Common myeloid progenitor, CD34-positive (primary cell): ENCODE data around the gene CARD10.

ENCODE experiments used
- CTCF ChIA-PET: fragments of 350-600 bp; sonication (Branson Sonifier 250); formaldehyde crosslinking; loops from one replicate; lab custom pipeline; 2021; ENCODE audit warnings: antibody characterized with exemption; lab: Charles Lee
- POLR2A ChIA-PET: fragments of 350-600 bp; sonication (Branson Sonifier 250); formaldehyde crosslinking; loops from one replicate; lab custom pipeline; 2021; ENCODE audit warnings: antibody characterized with exemption; lab: Charles Lee
- DNase-seq, 3 donors: peaks; one replicate each; pipeline versions ENCODE4 v3.0.0 to v3.0.0-alpha.2; 2013
- H3K27ac ChIP-seq, 2 experiments: 1 replicate in 1 of 2; 2 replicates in 1 of 2; pipeline ENCODE4 v1.7.0; 2013; ENCODE audit warnings: inconsistent platforms in 2 of 2, low read length in 2 of 2, mild to moderate bottlenecking in 2 of 2, low read depth in 1 of 2, moderate library complexity in 1 of 2; ENCODE audit not compliant: severe bottlenecking in 2 of 2, insufficient read depth in 1 of 2, poor library complexity in 1 of 2
- H3K27me3 ChIP-seq, 5 experiments: replicated peaks in 2 of 5; 1 replicate in 3 of 5; 2 replicates in 2 of 5; pipeline versions ENCODE4 v1.6.1 to v1.7.0; 2013; ENCODE audit warnings: low read length in 4 of 5, mild to moderate bottlenecking in 2 of 5, moderate library complexity in 2 of 5, inconsistent platforms in 1 of 5; ENCODE audit not compliant: insufficient read depth in 5 of 5, control insufficient read depth in 4 of 5
- H3K36me3 ChIP-seq, 4 experiments: 1 replicate in 2 of 4; 2 replicates in 2 of 4; pipeline versions ENCODE4 v1.6.1 to v1.7.0; 2013; ENCODE audit warnings: low read length in 3 of 4, control low read depth in 1 of 4, mild to moderate bottlenecking in 1 of 4; ENCODE audit not compliant: control insufficient read depth in 4 of 4, insufficient read depth in 4 of 4
- H3K4me1 ChIP-seq, 4 experiments: 1 replicate in 3 of 4; 2 replicates in 1 of 4; pipeline versions ENCODE4 v1.6.1 to v1.7.1; 2013; ENCODE audit warnings: low read length in 3 of 4, mild to moderate bottlenecking in 3 of 4, control low read depth in 1 of 4, inconsistent platforms in 1 of 4, moderate library complexity in 1 of 4; ENCODE audit not compliant: control insufficient read depth in 4 of 4, insufficient read depth in 4 of 4; ENCODE audit errors: control extremely low read depth in 1 of 4
- H3K4me3 ChIP-seq, 7 experiments: 1 replicate in 4 of 7; 2 replicates in 3 of 7; pipeline versions ENCODE4 v1.5.1 to v1.7.0; 2013; ENCODE audit warnings: mild to moderate bottlenecking in 7 of 7, low read length in 6 of 7, moderate library complexity in 6 of 7, inconsistent platforms in 2 of 7, low read depth in 2 of 7, control low read depth in 1 of 7; ENCODE audit not compliant: insufficient read depth in 4 of 7, control insufficient read depth in 1 of 7; ENCODE audit errors: extremely low read depth in 1 of 7
- H3K9me3 ChIP-seq, 5 experiments: 1 replicate in 4 of 5; 2 replicates in 1 of 5; pipeline versions ENCODE4 v1.6.1 to v1.7.1; 2013; ENCODE audit warnings: low read length in 4 of 5, mild to moderate bottlenecking in 2 of 5, inconsistent platforms in 1 of 5, low read depth in 1 of 5, moderate library complexity in 1 of 5; ENCODE audit not compliant: control insufficient read depth in 4 of 5, insufficient read depth in 2 of 5; ENCODE audit errors: control extremely low read depth in 1 of 5
- WGBS: methylation state at CpG from one replicate; pipeline ENCODE4 v1.1.5; 2013; ENCODE audit not compliant: insufficient coverage; 5-methylcytosine and 5-hydroxymethylcytosine counted together

CARD10 gene

DNA sequence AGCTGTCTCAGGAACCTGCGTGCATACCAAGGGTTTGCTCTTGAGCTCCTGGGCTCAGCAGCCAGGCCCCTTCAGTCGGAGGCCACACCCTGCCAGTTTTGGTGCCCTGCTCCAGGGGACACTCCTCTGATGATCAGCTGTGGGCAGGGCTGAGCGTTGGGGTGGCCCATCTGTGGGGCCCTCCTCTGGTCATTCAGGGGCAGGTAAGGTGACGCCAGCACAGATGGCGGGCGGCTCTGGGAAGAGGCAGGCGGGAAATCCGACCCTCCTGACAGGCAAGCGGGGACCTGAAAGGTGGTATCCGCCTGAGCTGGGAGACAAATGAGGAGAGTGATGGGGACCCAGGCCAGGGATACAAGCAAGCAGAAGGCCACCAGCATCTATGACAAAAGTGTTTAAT lies 29.2 kb downstream of the CARD10 start:
- H3K27ac ChIP-seq: no peak overlapping the region
- H3K9me3 ChIP-seq: no peaks in the 10 kb centered on the region
- H3K4me1 ChIP-seq: peaks cover 3 to 38% (median 32%) of the 10 kb centered on the region in 4 experiments
- ChIA-PET CTCF (interaction anchor here (0.6 to 1.2 kb wide), 4 partner anchors 10 to 32 kb away, joined by 3 to 4 read pairs (median 3); no protein-coding TSS in a partner anchor), POLR2A (no interaction called here)
- no peaks in the 10 kb centered on the region for H3K27me3 ChIP-seq
- no peaks in the 10 kb centered on the region for H3K36me3 ChIP-seq
- H3K4me3 ChIP-seq: no peak overlapping the region
- DNase-seq: no peak
- WGBS: 99% methylated on average over 9 of the region's 10 CpGs

DNA sequence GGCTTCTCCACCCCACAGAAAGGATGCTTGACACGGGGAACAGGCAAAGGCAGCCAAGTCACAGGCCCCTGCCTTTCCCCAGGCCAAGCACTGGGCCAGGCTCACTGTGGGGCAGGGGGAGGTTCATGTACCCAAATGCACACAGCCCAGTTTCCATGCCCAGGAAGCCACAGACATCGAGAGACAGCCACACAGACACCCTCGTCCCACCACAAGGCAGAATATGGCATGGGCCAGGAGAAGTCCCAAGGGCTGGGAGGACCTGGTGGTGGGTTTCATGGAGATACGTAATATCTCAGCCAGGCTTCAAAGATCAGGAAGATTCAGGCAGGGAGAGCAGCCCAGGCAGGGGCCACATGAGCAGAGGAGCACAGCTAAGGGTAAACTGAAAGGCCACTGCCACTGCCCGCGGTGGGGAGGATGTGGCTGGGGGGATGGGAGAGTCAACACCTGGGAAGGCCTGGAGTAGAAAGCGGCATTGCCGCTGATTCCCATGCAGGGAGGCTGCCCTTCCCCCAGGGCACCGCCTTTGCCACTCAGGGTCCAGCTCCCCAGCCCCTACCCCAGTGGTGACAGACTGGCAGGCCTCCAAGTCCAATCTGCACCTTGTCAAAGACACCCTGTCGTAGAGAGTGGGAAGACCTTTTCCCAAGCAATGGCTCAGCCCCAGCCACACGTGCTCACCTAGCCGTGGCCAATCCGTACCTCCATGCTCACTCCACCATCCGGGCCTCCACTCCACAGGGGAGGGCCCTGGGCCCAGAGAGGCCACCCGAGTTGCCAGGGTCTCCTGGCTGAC lies 30.7 kb downstream of the CARD10 start:
- 88% methylated on average over 10 of the region's 15 CpGs for WGBS
- Histone ChIP-seq H3K27me3 (no peaks in the 10 kb centered on the region), H3K9me3 (no peaks in the 10 kb centered on the region), H3K27ac (no peak overlapping the region), H3K36me3 (no peaks in the 10 kb centered on the region), H3K4me1 (peaks cover 3 to 51% (median 46%) of the 10 kb centered on the region in 4 experiments), H3K4me3 (no peak overlapping the region)
- ChIA-PET POLR2A (no interaction called here), CTCF (interaction anchor here (1.1 to 1.4 kb wide), 2 partner anchors 16 to 118 kb away, joined by 3 to 4 read pairs; no protein-coding TSS in a partner anchor)
- DNase-seq: no peak

DNA sequence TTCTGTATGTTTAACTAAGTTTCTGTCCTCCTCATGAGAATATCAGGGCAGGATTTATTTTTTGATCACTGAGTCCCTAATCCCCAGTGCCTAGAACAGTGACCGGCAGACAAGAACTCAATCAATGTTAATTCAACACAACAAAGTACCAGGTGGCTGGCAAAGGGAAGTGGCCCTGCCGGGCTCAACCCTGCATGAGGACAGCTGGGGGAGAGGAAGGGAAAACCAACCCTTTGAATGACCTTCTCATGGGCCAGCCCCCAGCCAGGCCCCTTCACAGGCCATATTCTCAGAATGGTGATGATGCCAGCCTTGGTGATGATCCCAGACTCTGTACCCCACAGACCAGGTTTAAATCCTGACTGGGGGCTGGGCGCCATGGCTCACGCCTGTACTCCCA lies 31.6 kb downstream of the CARD10 start:
- Histone ChIP-seq H3K4me1 (peaks cover 3 to 61% (median 55%) of the 10 kb centered on the region in 4 experiments), H3K9me3 (no peaks in the 10 kb centered on the region), H3K36me3 (peaks cover 0 to 2% (median under 1%) of the 10 kb centered on the region in 4 experiments), H3K27me3 (no peaks in the 10 kb centered on the region), H3K27ac (no peak overlapping the region), H3K4me3 (no peak overlapping the region)
- ChIA-PET CTCF (interaction anchor here (1.1 to 1.9 kb wide), 2 partner anchors 119 to 242 kb away, joined by 3 to 5 read pairs; no protein-coding TSS in a partner anchor), POLR2A (no interaction called here)
- DNase-seq: peak in 1 of 3 donors; percentile 19
- WGBS: 72% methylated on average over 3 of the region's 4 CpGs

DNA sequence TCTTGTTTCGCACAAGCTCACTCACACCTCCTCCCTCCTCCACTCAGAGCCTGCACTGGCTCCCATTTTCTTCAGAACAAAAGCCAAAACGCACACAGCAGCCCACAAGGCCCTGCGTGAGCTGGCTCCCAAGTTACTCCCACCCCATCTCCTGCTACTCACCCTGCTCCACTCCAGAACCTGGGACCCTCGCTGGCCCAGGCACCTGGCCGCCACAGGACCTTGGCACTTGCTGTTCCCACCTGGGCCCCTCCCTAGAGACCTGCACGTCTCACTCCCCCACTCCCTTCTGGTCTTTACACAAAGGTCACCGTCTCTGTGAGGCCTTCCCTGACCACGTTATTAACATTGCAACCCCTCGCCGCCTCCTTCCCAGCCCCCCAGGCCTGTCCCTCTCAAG lies 32.1 kb downstream of the CARD10 start:
- Histone ChIP-seq H3K4me3 (peak overlapping the region in 2 of 7 experiments; percentile 81 to 88), H3K27ac (peak overlapping the region in 1 of 2 experiments; percentile 87), H3K36me3 (peaks cover 0 to 6% (median 2%) of the 10 kb centered on the region in 4 experiments), H3K4me1 (peaks cover 3 to 63% (median 56%) of the 10 kb centered on the region in 4 experiments), H3K9me3 (no peaks in the 10 kb centered on the region), H3K27me3 (no peaks in the 10 kb centered on the region)
- ChIA-PET POLR2A (no interaction called here), CTCF (interaction anchor here (1.1 to 7.4 kb wide), 5 partner anchors 8 to 242 kb away, joined by 3 to 59 read pairs (median 5); no protein-coding TSS in a partner anchor)
- WGBS: 90% methylated on average over 10 of the region's 10 CpGs
- DNase-seq: no peak

DNA sequence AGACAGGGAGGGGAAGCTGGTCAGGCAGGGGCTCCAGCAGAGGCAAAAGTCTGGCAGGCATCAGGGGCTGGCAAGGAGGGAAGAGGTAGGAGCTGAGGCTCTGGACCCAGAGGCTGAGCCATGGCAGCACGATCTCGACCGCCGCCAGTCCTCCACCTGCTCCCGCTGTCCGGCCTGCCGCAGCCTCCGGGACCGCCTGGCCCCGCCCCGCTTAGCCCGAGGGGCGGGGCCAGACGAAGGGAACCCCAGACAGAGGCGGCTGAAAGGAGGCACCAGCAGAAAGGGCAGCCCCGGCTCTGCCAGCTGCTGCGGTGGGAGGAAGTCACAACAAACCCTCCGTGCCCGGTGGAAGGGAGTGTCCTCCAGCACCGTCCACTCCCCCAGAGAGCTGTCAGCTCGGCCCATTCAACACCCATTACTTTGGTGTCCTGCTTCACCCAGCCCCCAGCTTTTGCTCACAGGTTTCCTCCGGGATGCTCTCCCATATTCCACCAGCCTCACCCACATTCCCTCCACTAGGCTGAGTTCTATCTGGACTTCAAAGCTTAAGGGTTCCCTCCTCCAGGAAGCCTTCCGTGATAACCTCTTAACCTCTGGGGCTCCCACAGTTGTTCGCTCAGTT lies 32.9 kb downstream of the CARD10 start, which contains the start of gene MFNG:
MFNG (minus strand) TSS at position 161 of the 622 bp plus-strand sequence. CDS start 207 bp downstream, outside the sequence.
- peaks cover 0 to 6% (median 4%) of the 10 kb centered on the region in 4 experiments for H3K36me3 ChIP-seq
- H3K4me1 ChIP-seq: peaks cover 3 to 63% (median 56%) of the 10 kb centered on the region in 4 experiments
- DNase-seq: peak; percentile 61 to 89 (median 81)
- POLR2A ChIA-PET: interaction anchor here (0.9 to 1.7 kb wide), 4 partner anchors 12 to 180 kb away, joined by 3 to 4 read pairs (median 3); no protein-coding TSS in a partner anchor
- CTCF ChIA-PET: interaction anchor here (0.7 to 7.4 kb wide), 9 partner anchors 9 to 241 kb away, joined by 3 to 59 read pairs (median 4); no protein-coding TSS in a partner anchor
- WGBS: 5% methylated on average over 20 of the region's 24 CpGs
- peak within 1 kb of the TSS; percentile 77 to 87 for H3K27ac ChIP-seq
- H3K27me3 ChIP-seq: no peaks in the 10 kb centered on the region
- peak within 1 kb of the TSS; percentile 41 to 93 (median 81) for H3K4me3 ChIP-seq
- no peaks in the 10 kb centered on the region for H3K9me3 ChIP-seq

DNA sequence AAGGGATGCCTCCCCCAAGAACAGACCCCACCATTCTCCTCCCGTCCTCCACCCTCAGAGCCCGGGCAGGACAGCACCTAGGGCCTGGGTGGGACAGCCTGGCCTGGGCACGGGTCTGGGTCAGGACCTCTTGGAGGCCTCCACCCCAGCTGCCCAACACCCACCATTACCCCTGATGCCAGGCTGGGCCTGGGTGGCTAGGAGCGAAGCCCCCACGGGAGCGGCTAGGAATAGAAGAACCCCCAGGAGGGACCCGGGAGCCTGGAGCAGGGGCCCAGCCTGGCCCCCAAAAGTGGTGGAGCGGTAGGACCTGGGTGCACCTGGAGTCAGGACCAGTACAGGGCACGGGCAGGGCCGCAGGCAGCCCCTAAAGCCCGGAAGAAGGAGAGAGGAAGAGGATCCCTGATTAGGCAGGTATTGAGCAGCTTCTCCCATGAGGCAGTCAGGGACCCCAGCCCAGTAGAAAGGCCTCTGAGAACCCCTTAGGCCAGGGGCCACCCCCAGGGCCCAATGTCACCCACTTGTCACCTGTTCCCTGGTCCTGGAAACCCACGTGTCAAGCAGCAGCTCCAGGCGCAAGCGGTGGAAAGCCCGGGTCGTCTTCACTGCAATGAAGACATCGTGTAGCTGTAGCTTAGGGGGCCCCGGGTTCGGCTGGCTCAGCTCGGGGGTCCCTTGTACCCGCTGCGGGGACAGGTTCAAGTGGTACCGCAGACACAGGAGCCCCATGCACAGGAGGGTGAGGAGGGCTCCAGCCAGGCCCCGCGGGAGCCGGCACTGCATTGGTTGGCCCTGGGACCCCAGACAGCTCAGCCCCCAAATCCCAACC lies 33.6 kb downstream of the CARD10 start:
- H3K27ac ChIP-seq: peak overlapping the region; percentile 77 to 87
- H3K4me3 ChIP-seq: peak overlapping the region; percentile 41 to 93 (median 81)
- ChIA-PET CTCF (interaction anchor here (1.0 to 7.4 kb wide), 7 partner anchors 13 to 240 kb away, joined by 3 to 59 read pairs (median 4); no protein-coding TSS in a partner anchor), POLR2A (interaction anchor here (0.6 to 1.7 kb wide), 5 partner anchors 12 to 832 kb away, joined by 3 to 4 read pairs (median 3); no protein-coding TSS in a partner anchor)
- H3K36me3 ChIP-seq: peaks cover 0 to 12% (median 9%) of the 10 kb centered on the region in 4 experiments
- peak in 2 of 3 donors; percentile 6 to 47 for DNase-seq
- no peaks in the 10 kb centered on the region for H3K9me3 ChIP-seq
- H3K4me1 ChIP-seq: peaks cover 3 to 63% (median 56%) of the 10 kb centered on the region in 4 experiments
- no peaks in the 10 kb centered on the region for H3K27me3 ChIP-seq
- 1% methylated on average over 22 of the region's 26 CpGs for WGBS
